Cardiac muscle cell (in vitro differentiated cells and primary cell): ENCODE data around the gene OR1J4. TPM values are rescaled to one million over a fixed set of nuclear protein-coding genes. Genes with fewer than 3 reads are reported as not detected.
"Not testable (repeated sequence)": the region's sequence is repeated elsewhere in the genome, so short reads cannot be mapped to it uniquely, and the experiment has no call there.

Experiments used
- DNase-seq, 2 donors: peaks; one replicate each; pipeline versions ENCODE4 v3.0.0 to v3.0.0-alpha.2; 2010 to 2017; ENCODE audit warnings: low read depth in 1 of 2, low spot score in 1 of 2
- H3K27ac ChIP-seq: fragments of 200-600 bp; sonication (generic); 2 replicates; pipeline ENCODE4 v1.5.1; 2016
- H3K27me3 ChIP-seq: fragments of 200-600 bp; sonication (generic); 2 replicates; pipeline ENCODE4 v1.6.0; 2016; ENCODE audit warnings: control low read depth
- H3K36me3 ChIP-seq: fragments of 200-600 bp; sonication (generic); 2 replicates; pipeline ENCODE4 v1.5.1; 2016; ENCODE audit warnings: control low read depth
- H3K4me1 ChIP-seq: fragments of 200-600 bp; sonication (generic); 2 replicates; pipeline ENCODE4 v1.8.1; 2017; ENCODE audit warnings: low read depth, mild to moderate bottlenecking, mixed run types
- H3K4me3 ChIP-seq: fragments of 200-600 bp; sonication (generic); 2 replicates; pipeline ENCODE4 v1.5.1; 2016; ENCODE audit warnings: mild to moderate bottlenecking
- H3K9me3 ChIP-seq: fragments of 200-600 bp; sonication (generic); 2 replicates; pipeline ENCODE4 v1.5.1; 2017; ENCODE audit warnings: low read depth, mild to moderate bottlenecking, control low read depth
- CTCF ChIP-seq: IDR thresholded peaks from 2 replicates; pipeline ENCODE4 v1.5.1; 2012; ENCODE audit warnings: low read depth, mild to moderate bottlenecking, low read length
- polyA plus RNA-seq: library from polyadenylated mRNA; unstranded; fragments of >200 nt; fragmentation: Nextera tagmentation; extraction: Ambion mirVana; gene quantifications from 2 replicates; pipeline ENCODE4 v1.2.1, GENCODE V29; 2016
- total RNA-seq: library from RNA; depleted of rRNA; stranded (reverse); fragments of >200 nt; gene quantifications from 2 replicates; pipeline ENCODE4 v1.2.3, GENCODE V29; 2016

Gene OR1J4
- total and polyA plus RNA-seq, 2 experiments from 2014 or later: not detected

- DNase-seq: no peak
- Histone ChIP-seq H3K36me3 (no peaks in the 10 kb centered on the region), H3K9me3 (no peaks in the 10 kb centered on the region), H3K27ac (no peak overlapping the region), H3K4me3 (no peak overlapping the region), H3K4me1 (no peaks in the 10 kb centered on the region), H3K27me3 (no peaks in the 10 kb centered on the region)
- TF ChIP-seq CTCF: no peak
Measured at GRCh38 chr9:122519376-122519775, 435 bp downstream of the OR1J4 start.

- no peaks in the 10 kb centered on the region for H3K27me3 ChIP-seq
Measured at GRCh38 chr9:122526602-122527001, 7.7 kb downstream of the OR1J4 start.

GRCh38 chr9:122527193-122527592 lies 8.3 kb downstream of the OR1J4 start, which contains the start of gene OR1N1:
Gene OR1N1, minus strand, starts transcription at chr9:122527293. Its CDS starts 0 bp downstream, at chr9:122527293.
- Histone ChIP-seq H3K9me3 (no peaks in the 10 kb centered on the region), H3K4me3 (no peak within 1 kb of the TSS), H3K36me3 (no peaks in the 10 kb centered on the region), H3K27ac (no peak within 1 kb of the TSS), H3K27me3 (no peaks in the 10 kb centered on the region), H3K4me1 (no peaks in the 10 kb centered on the region)
- no peak for DNase-seq
- TF ChIP-seq CTCF: no peak

More at GRCh38 chr9:122526602-122527001, 7.7 kb downstream of the OR1J4 start:
- Histone ChIP-seq H3K4me3 (no peak overlapping the region), H3K9me3 (no peaks in the 10 kb centered on the region), H3K27ac (no peak overlapping the region), H3K4me1 (no peaks in the 10 kb centered on the region), H3K36me3 (no peaks in the 10 kb centered on the region)
- no peak for TF ChIP-seq CTCF
- DNase-seq: no peak

GRCh38 chr9:122531157-122531556 lies 12.2 kb downstream of the OR1J4 start:
- not testable (repeated sequence) for DNase-seq, H3K4me1 ChIP-seq, H3K27ac ChIP-seq, H3K9me3 ChIP-seq, H3K36me3 ChIP-seq, H3K27me3 ChIP-seq, H3K4me3 ChIP-seq

- DNase-seq: no peak
- no peak overlapping the region for H3K27ac ChIP-seq
- H3K4me3 ChIP-seq: no peak overlapping the region
- no peaks in the 10 kb centered on the region for H3K9me3 ChIP-seq
- no peaks in the 10 kb centered on the region for H3K4me1 ChIP-seq
- no peaks in the 10 kb centered on the region for H3K36me3 ChIP-seq
- H3K27me3 ChIP-seq: no peaks in the 10 kb centered on the region
- no peak for TF ChIP-seq CTCF
Measured at GRCh38 chr9:122536134-122536533, 17.2 kb downstream of the OR1J4 start.

- H3K27me3 ChIP-seq, H3K9me3 ChIP-seq, H3K36me3 ChIP-seq, DNase-seq, H3K27ac ChIP-seq, H3K4me3 ChIP-seq, H3K4me1 ChIP-seq: not testable (repeated sequence)
Measured at GRCh38 chr9:122537066-122537465, 18.1 kb downstream of the OR1J4 start.

GRCh38 chr9:122538757-122539156 lies 19.8 kb downstream of the OR1J4 start:
- no peak for TF ChIP-seq CTCF
- H3K9me3 ChIP-seq: no peaks in the 10 kb centered on the region
- H3K27me3 ChIP-seq: no peaks in the 10 kb centered on the region
- H3K27ac ChIP-seq: no peak overlapping the region
- no peak for DNase-seq
- H3K4me1 ChIP-seq: no peaks in the 10 kb centered on the region
- H3K4me3 ChIP-seq: no peak overlapping the region
- no peaks in the 10 kb centered on the region for H3K36me3 ChIP-seq
